ENCODE results near the gene TST. TPM values are rescaled to one million over a fixed set of nuclear protein-coding genes. Genes with fewer than 3 reads are reported as not detected.
A peak's percentile ranks its signal among the peaks of the same experiment; 100 is the strongest.

TST gene
- total and polyA plus RNA-seq, 2 of the 8 experiments (the other 6 are each of a cell fraction or from before 2014, with no cell fraction given), result 22.6 to 61.6 TPM

GRCh38 chr22:37045958-37046357, 26.7 kb upstream of the TST start:
- DNase-seq (ENCODE audit: low read depth in 1 of 2, low spot score in 2 of 2) (no peak), FAIRE-seq (peak; percentile 19)
- Histone ChIP-seq H3K9me3 (ENCODE audit: insufficient read depth in 2 of 2, low read depth in 1 of 2, low read length in 1 of 2) (no peaks in the 10 kb centered on the region), H3K18ac (ENCODE audit: extremely low read depth, low read length) (no peak overlapping the region), H3K23me2 (ENCODE audit: low read depth, low read length) (no peaks in the 10 kb centered on the region), H2BK12ac (ENCODE audit: low read depth, low read length) (0 out of 2 replicates have a peak overlapping the region, but pooled peaks have one; percentile 17), H3K27me3 (replicated peaks in 1 of 4; ENCODE audit: control insufficient read depth in 3 of 4, extremely low read depth in 1 of 4, insufficient read depth in 3 of 4, low read length in 3 of 4) (peaks cover 0 to 9% (median 0%) of the 10 kb centered on the region in 4 experiments; a peak in 5 of 7 replicates), H3K27ac (ENCODE audit: low read depth, low read length) (no peak overlapping the region), H4K8ac (ENCODE audit: extremely low read depth, insufficient read depth, low read length) (no peak overlapping the region), H2BK5ac (ENCODE audit: low read depth, low read length) (no peak overlapping the region), H3K79me1 (ENCODE audit: low read depth, low read length) (no peaks in the 10 kb centered on the region), H4K20me1 (replicated peaks in 1 of 2; ENCODE audit: control insufficient read depth in 1 of 2, insufficient read depth in 2 of 2, low read length in 2 of 2) (no peaks in the 10 kb centered on the region), H3K14ac (ENCODE audit: insufficient read length) (no peak overlapping the region), H3K56ac (replicated peaks; ENCODE audit: insufficient read length, low read depth, low read length) (no peak overlapping the region), H3K36me3 (ENCODE audit: control insufficient read depth in 2 of 4, insufficient read depth in 4 of 4, low read length in 3 of 4) (no peaks in the 10 kb centered on the region), H2BK120ac (replicated peaks; ENCODE audit: low read depth, low read length) (no peak overlapping the region), H3K79me2 (ENCODE audit: control insufficient read depth in 1 of 2, insufficient read depth in 2 of 2, low read length in 2 of 2) (no peaks in the 10 kb centered on the region), H2AK5ac (ENCODE audit: low read depth, low read length) (no peak overlapping the region), H4K91ac (replicated peaks; ENCODE audit: insufficient read length, low read length) (no peak overlapping the region), H2BK20ac (ENCODE audit: low read length) (no peak overlapping the region), H2BK15ac (ENCODE audit: low read length) (0 out of 2 replicates have a peak overlapping the region, but pooled peaks have one; percentile 49), H3K4me1 (replicated peaks in 1 of 4; ENCODE audit: control insufficient read depth in 3 of 4, insufficient read depth in 4 of 4, low read length in 3 of 4) (peaks cover 0 to 6% (median 2%) of the 10 kb centered on the region in 4 experiments; a peak in 4 of 7 replicates), H3K23ac (ENCODE audit: insufficient read length) (no peak overlapping the region), H3K4me2 (ENCODE audit: insufficient read depth in 1 of 2, low read depth in 2 of 2, low read length in 2 of 2) (no peak overlapping the region), H3K4me3 (ENCODE audit: extremely low read depth in 1 of 4, insufficient read depth in 2 of 4, low read depth in 3 of 4, low read length in 4 of 4) (no peak overlapping the region), H3K4ac (replicated peaks; ENCODE audit: insufficient read length, low read depth, low read length) (no peak overlapping the region), H3K9ac (replicated peaks in 1 of 4; ENCODE audit: extremely low read depth in 1 of 4, low read depth in 3 of 4, low read length in 3 of 4) (no peak overlapping the region), H2AFZ (ENCODE audit: low read length) (no peak overlapping the region), H4K5ac (ENCODE audit: insufficient read length, low read depth, low read length) (no peak overlapping the region)
- WGBS, 2 experiments (ENCODE audit: extremely low coverage in 1 of 2, insufficient coverage in 1 of 2, insufficient read length in 1 of 2, insufficient replicate concordance in 2 of 2, low coverage in 1 of 2, low lambda C conversion rate in 2 of 2, missing lambda C conversion rate in 1 of 2), result 17% methylated on average over 4 of the region's 4 CpGs; no CpG with 5 or more reads in 1 of the 2 experiments
- ChIA-PET POLR2A (ENCODE audit: partially characterized antibody) (interaction anchor here (0.7 to 1.4 kb wide), 5 partner anchors 13 to 114 kb away, joined by 3 to 6 read pairs (median 5); partner anchors contain the start of genes MPST and TST), CTCF (ENCODE audit: partially characterized antibody) (interaction anchor here (0.6 to 5.2 kb wide), 27 partner anchors 9 to 450 kb away, joined by 3 to 56 read pairs (median 4); no protein-coding TSS in a partner anchor)
- TF ChIP-seq SIX5 (IDR thresholded peaks at IDR 0.05; ENCODE audit: low read depth, low read length) (no peak), SP4 (IDR thresholded peaks at IDR 0.05; ENCODE audit: low read length) (no peak), MAFK (IDR thresholded peaks at IDR 0.05; ENCODE audit: low read depth, low read length) (no peak), TCF12 (IDR thresholded peaks at IDR 0.05; ENCODE audit: low read depth, low read length) (no peak), TAF7 (optimal IDR thresholded peaks at IDR 0.05; ENCODE audit: borderline replicate concordance, low read depth, low read length) (no peak), RAD21 (IDR thresholded peaks at IDR 0.05 in 1 of 2, conservative IDR thresholded peaks at IDR 0.05 in 1 of 2; ENCODE audit: low read depth in 2 of 2, low read length in 2 of 2) (peak; percentile 54 to 57), RBBP5 (IDR thresholded peaks at IDR 0.05; ENCODE audit: borderline replicate concordance, low read depth, low read length) (no peak), SIN3A (conservative IDR thresholded peaks at IDR 0.05 in 1 of 2, IDR thresholded peaks at IDR 0.05 in 1 of 2; ENCODE audit: low read depth in 1 of 2, low read length in 2 of 2) (no peak), EGR1 (IDR thresholded peaks at IDR 0.05; ENCODE audit: borderline replicate concordance, low read depth, low read length) (no peak), RFX5 (IDR thresholded peaks at IDR 0.05; ENCODE audit: borderline replicate concordance, low read depth, low read length) (no peak), ATF3 (IDR thresholded peaks at IDR 0.05; ENCODE audit: insufficient read depth, low read depth, low read length) (no peak)

Data from H1 (cell line).